Activated naive CD4-positive, alpha-beta T cell treated with anti-CD3 and anti-CD28 coated beads, Interleukin-2, amount 10 ng/mL, durations not matched to agents 7 days and 5 days (primary cell): ENCODE results near the gene INF2.

Experiments
- CTCF ChIA-PET: fragments of 350-600 bp; sonication (Branson Sonifier 250); formaldehyde crosslinking; loops from one replicate; lab custom pipeline; 2021; ENCODE audit warnings: antibody characterized with exemption; lab: Charles Lee
- DNase-seq: peaks from one replicate; pipeline ENCODE4 v3.0.0-alpha.2; 2020
- H3K27ac Mint-ChIP-seq: one replicate; pipeline ENCODE4 v1.8.0; 2021; ENCODE audit warnings: mild to moderate bottlenecking, moderate library complexity, mixed read lengths
- H3K27me3 Mint-ChIP-seq: one replicate; pipeline ENCODE4 v1.8.0; 2021; ENCODE audit warnings: mild to moderate bottlenecking, mixed read lengths
- H3K36me3 Mint-ChIP-seq: one replicate; pipeline ENCODE4 v1.8.0; 2021; ENCODE audit warnings: mixed read lengths
- H3K4me1 Mint-ChIP-seq: one replicate; pipeline ENCODE4 v1.8.0; 2021; ENCODE audit warnings: mixed read lengths
- H3K4me3 Mint-ChIP-seq: one replicate; pipeline ENCODE4 v1.8.0; 2021; ENCODE audit warnings: mild to moderate bottlenecking, moderate library complexity, mixed read lengths
- H3K9me3 Mint-ChIP-seq: one replicate; pipeline ENCODE4 v1.8.0; 2021; ENCODE audit warnings: mixed read lengths

Gene INF2

DNA sequence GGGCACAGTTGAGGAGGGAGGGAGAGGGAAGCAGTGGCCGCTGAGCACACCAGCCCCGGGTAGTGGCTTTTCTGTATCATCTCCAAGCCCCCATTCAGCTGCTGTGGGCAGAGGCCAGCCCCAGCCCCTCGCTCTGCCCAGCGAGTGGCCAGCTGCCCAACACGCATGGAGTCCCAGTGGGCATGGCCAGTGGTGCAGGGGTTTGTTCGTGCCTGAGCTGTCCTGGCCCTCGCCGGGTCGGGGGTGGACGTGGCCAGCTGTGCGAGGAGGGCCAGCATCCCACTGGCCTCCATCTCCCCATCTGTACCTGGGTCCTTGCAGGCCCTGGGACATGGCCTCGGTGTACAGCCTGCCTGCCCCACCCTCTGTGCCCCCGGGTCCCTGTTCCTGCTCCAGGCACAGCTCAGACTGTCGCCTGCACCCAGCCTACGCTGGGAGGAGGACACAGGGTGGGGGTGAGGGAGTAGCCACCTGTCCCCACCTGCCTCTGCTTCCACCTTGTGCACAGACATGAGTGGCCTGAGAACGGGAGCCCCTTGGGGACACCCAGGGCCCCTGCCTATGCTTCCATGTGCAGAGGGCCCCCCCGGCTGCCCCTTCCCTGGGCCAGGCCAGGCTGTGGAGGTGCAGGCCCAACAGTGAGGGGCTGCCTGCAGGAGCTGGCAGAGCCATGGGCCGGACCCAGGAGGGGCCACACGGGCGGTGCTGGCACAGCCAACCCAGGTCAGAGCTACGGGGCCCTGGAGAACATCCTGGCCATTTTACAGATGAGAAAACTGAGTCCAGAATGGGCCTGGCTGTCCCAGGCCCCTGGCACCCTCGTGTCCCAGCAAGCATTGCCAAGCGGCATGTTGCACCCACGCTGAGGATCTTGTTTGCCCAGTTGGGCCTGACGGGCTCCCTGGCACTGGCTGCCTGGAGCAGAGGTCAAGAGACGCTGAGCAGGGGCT is 4.3 kb downstream of the INF2 start:
- H3K9me3 Mint-ChIP-seq = no peaks in the 10 kb centered on the region

DNA sequence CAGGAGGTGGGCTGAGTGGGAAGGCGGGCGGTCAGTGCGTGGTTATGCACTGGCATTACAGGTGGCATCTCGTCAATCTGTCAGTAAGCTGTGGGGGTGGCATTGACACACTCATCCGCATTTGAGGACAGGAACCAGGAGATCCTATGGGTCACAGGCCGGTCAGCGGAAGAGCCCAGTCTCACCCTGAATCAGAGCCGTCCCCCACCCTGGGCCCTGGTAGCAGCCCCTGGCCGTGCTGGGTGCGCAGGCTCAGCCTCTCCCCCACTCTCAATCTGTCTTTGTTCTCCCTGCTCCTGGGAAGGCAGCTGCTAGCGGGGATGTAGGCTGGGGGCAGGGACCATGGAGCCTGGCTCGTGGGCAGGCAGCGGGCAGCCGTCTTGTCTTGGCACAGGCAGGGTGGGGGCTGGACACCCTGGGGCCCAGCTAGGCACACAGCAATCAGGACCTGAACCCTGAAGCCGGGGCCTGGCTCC is 5.1 kb downstream of the INF2 start:
- CTCF ChIA-PET = interaction anchor here (1.0 kb wide), 2 partner anchors 18 to 29 kb away, joined by 3 read pairs; no protein-coding TSS in a partner anchor
- no peaks in the 10 kb centered on the region for H3K9me3 Mint-ChIP-seq
- DNase-seq = no peak
- no peaks in the 10 kb centered on the region for H3K27me3 Mint-ChIP-seq
- H3K4me1 Mint-ChIP-seq = peaks cover 63% of the 10 kb centered on the region
- peak overlapping the region; percentile 68 for H3K4me3 Mint-ChIP-seq
- H3K36me3 Mint-ChIP-seq = peaks cover 26% of the 10 kb centered on the region
- H3K27ac Mint-ChIP-seq = peak overlapping the region; percentile 94

More for the DNA sequence above, 4.3 kb downstream of the INF2 start:
- H3K27ac Mint-ChIP-seq = peak overlapping the region; percentile 94
- H3K27me3 Mint-ChIP-seq = no peaks in the 10 kb centered on the region
- H3K36me3 Mint-ChIP-seq = peaks cover 26% of the 10 kb centered on the region
- peaks cover 64% of the 10 kb centered on the region for H3K4me1 Mint-ChIP-seq
- H3K4me3 Mint-ChIP-seq = peak overlapping the region; percentile 68
- CTCF ChIA-PET = interaction anchor here (1.0 kb wide), 2 partner anchors 19 to 28 kb away, joined by 3 read pairs; no protein-coding TSS in a partner anchor
- DNase-seq = no peak

DNA sequence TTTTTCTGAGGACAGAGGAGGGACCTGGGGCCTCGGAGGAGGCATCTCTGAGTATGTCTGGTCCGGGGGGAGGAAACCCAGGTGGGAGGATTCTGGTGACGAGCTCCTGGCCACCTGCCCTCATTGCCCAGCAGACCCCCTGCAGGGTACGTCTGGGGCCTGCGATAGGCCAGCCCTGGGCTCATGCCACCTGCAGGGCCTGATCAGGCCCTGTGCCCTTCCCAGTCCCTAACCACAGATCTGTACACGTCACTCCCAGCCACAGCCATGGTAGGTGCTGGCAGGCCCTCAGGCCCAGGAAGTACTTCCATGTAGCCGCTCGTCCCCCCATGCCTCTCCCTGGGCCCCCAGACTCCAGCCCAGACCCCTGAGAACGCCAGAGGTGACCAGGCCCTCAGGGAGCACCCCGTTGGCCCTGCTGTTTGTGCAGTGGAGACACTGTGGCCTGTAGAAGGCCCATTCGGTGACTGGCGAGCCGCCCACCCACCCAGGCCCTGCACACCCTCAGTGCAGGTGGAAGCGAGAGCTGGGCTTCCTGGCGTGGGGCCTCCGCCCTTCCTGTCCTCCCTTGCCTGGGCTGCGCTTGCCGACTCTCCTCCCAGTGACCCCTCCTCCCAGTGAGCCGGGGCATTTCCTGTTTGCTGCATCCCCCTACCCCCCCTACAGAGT is 5.7 kb downstream of the INF2 start:
- Mint-ChIP-seq H3K36me3 (peaks cover 26% of the 10 kb centered on the region), H3K9me3 (no peaks in the 10 kb centered on the region), H3K4me1 (peaks cover 63% of the 10 kb centered on the region), H3K27ac (peak overlapping the region; percentile 94), H3K4me3 (peak overlapping the region; percentile 68), H3K27me3 (no peaks in the 10 kb centered on the region)
- peak; percentile 80 for DNase-seq
- CTCF ChIA-PET = interaction anchor here (1.0 kb wide), 2 partner anchors 17 to 29 kb away, joined by 3 read pairs; no protein-coding TSS in a partner anchor

DNA sequence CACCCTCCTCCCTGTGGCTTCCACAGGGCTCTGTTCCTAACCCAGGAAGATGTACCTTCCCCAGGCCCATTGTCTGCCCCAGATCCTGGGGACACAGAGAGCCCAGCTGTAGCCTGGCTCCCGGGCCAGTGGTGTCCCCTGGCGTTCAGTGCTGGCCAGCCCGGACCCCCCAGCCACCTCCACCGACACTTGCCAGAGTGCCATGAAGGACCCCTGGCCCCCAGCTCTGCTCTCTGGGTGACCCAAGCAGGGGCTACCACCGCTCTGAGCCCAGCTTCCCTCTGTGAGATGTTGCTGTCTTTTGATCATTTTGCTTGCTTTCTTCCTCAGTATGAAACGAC is 6.2 kb downstream of the INF2 start:
- CTCF ChIA-PET = no interaction called here
- Mint-ChIP-seq H3K36me3 (peaks cover 25% of the 10 kb centered on the region), H3K9me3 (no peaks in the 10 kb centered on the region), H3K4me1 (peaks cover 62% of the 10 kb centered on the region), H3K27ac (peak overlapping the region; percentile 94), H3K27me3 (no peaks in the 10 kb centered on the region), H3K4me3 (peak overlapping the region; percentile 68)
- no peak for DNase-seq

DNA sequence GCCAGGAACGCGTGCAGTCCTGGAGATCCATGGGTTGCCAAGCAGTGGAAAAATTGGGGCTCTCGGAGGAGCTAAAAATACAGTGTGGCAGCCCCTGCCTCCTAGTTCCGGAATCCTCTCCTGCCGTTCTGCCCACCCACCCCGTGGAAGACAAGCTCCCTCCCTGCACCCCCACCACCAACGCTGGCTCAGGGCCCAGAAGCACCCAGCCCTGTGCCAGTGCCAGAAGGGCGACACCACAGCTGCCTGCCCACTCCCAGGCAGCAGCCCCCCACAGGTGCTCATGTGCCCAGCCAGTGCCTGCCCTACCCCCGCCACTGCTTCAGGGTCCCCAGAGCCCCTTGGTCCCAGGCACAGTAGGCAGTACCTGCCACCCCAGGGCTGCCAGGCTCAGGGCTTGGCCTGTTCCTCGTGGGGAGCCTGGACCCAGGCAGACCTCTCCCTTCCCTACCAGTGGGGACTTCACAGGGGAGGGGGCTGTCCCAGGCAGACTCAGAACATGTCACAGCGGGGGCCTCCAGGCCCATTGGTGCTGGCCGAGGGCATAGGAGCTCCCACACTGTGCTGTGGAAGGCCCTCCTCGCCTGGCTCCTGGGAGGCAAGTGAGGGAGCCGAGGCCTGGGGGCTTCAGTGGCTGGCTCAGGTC is 7.4 kb downstream of the INF2 start:
- Mint-ChIP-seq H3K4me3 (no peak overlapping the region), H3K4me1 (peaks cover 51% of the 10 kb centered on the region), H3K36me3 (peaks cover 19% of the 10 kb centered on the region), H3K27ac (peak overlapping the region; percentile 94), H3K27me3 (no peaks in the 10 kb centered on the region), H3K9me3 (no peaks in the 10 kb centered on the region)
- CTCF ChIA-PET = no interaction called here
- no peak for DNase-seq

DNA sequence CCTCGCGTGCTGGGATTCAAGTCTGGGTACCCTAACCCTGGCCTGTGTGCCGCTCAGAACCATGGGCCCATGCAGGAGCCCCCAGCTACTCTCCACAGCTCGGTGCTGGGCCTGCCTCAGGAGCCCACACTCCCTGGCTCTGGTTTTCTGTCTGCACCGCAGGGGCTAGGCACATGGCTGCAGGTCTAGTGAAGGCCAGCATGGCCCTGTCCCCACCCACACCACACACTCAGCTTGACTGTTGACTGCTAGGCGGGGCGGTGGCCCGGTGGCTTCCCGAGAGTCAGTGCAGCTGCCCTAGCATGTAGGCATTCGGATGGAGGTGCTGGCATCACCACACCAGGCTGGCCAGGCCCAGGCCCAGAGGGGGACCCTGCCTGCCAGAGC is 7.9 kb downstream of the INF2 start:
- Mint-ChIP-seq H3K27me3 (no peaks in the 10 kb centered on the region), H3K36me3 (peaks cover 19% of the 10 kb centered on the region), H3K4me3 (no peak overlapping the region), H3K27ac (peak overlapping the region; percentile 75), H3K9me3 (no peaks in the 10 kb centered on the region), H3K4me1 (peaks cover 46% of the 10 kb centered on the region)
- CTCF ChIA-PET = no interaction called here
- no peak for DNase-seq

DNA sequence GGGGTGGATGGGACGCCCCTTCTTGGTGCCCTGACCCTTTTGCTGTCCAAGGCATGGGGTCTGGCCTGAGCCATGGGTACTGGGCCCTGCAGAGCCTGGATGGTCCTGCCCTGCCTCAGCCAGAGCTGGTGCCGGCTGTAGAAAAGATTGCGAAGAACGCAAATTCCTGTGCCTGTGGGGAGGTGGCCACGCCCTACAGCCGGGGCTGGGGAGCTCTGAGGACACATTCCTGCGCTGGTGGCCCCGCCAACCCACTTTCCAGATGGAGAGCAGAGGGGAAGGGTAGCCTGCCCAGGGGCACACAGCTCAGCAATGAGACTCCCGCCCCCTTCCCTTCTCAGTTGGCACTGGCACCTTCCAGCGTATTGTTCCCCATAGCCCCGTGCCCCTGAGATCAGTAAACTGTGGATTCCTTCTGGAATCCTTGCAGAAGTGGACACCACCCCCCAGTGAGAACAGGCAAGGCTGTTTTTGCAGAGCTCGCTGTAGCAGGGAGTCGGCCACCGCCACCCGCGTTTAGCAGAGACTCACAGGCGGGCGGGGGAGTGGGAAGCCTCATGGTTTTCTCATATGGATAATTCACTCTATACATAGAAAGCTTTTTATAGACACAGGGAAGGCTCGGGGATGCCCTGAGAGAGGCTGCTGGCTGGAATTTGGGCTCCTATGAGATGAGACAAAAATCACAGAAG is 8.6 kb downstream of the INF2 start:
- Mint-ChIP-seq H3K4me1 (peaks cover 42% of the 10 kb centered on the region), H3K4me3 (no peak overlapping the region), H3K9me3 (no peaks in the 10 kb centered on the region), H3K36me3 (peaks cover 19% of the 10 kb centered on the region), H3K27me3 (no peaks in the 10 kb centered on the region), H3K27ac (no peak overlapping the region)
- CTCF ChIA-PET = no interaction called here
- no peak for DNase-seq

DNA sequence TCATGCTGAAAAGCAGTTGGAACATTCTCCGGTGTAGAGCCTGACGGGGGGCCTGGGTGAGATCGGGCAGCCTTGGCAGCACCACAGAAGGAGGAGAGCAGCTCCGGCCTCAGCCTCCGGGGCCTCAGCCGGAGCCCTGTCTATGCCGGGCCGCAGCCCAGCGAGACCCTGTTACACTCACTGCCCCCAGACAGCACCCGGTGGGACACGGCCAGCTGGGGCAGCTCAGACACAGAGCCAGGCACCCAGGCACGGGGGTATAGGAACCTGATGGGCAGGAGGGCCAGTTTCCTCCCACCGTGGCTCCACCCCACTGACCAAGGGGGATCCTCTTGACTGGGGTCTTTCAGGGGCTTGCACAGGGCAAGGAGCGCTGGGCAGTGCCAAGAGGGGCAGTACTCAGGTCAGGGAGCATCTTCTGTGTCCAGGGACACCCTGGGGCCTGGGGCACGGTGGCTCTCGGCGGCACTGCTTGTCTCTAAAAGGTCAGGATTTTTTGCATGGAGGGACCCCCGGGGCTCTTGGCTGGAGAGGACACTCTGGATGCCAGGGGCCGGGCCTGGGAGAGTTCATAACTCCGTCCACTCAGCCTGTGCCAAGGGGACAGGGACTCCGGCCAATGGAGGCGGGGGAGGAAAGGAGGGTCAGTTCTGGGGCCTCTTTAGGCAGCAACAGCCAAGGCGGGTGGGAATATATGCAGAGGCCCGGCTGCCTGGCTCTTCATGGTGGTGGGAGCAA is 9.4 kb downstream of the INF2 start:
- no peaks in the 10 kb centered on the region for H3K27me3 Mint-ChIP-seq
- H3K9me3 Mint-ChIP-seq = no peaks in the 10 kb centered on the region
- H3K4me1 Mint-ChIP-seq = peaks cover 36% of the 10 kb centered on the region
- CTCF ChIA-PET = no interaction called here
- H3K4me3 Mint-ChIP-seq = no peak overlapping the region
- H3K36me3 Mint-ChIP-seq = peaks cover 23% of the 10 kb centered on the region
- DNase-seq = no peak
- H3K27ac Mint-ChIP-seq = peak overlapping the region; percentile 37

DNA sequence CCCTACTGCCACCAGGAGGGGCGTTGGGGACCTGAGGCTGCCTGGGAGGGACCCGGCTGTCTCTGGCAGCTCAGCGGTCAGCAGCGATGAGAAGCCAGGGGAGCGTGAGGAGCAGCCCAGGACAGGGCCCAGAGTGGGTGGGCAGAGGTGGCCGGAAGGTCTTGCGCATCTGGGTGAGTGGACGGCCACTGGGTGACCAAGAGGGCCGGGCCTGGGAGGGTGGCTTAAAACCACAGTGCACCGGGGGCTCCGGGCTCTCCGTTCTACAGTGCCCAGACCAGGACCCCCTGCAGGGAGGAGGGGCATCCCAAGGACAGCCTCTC is 10.0 kb downstream of the INF2 start:
- Mint-ChIP-seq H3K36me3 (peaks cover 25% of the 10 kb centered on the region), H3K4me1 (peaks cover 30% of the 10 kb centered on the region), H3K4me3 (no peak overlapping the region), H3K27me3 (no peaks in the 10 kb centered on the region), H3K9me3 (no peaks in the 10 kb centered on the region), H3K27ac (no peak overlapping the region)
- no peak for DNase-seq
- CTCF ChIA-PET = no interaction called here

DNA sequence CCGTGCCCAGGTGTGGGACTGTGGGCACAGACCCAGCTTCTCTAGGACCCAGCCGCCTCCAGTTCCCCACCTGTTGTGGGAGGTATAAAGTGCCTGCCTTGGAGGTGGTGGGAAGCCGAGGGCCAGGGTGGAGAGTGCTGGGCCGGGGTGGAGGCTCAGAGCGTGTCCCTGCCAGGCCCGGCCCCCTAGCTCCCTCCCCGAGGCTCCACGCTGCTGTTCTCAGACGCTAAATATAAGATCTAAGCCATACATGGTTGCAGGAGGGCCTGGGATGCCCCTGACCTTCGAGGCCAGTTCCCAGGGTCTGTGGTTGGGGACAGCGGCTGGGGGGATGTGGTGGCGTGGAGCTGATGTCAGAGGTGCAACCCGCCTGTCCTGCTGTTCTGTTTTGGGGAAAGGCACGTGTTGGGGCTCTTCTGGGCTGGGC is 10.8 kb downstream of the INF2 start:
- no peaks in the 10 kb centered on the region for H3K27me3 Mint-ChIP-seq
- no peak overlapping the region for H3K4me3 Mint-ChIP-seq
- H3K9me3 Mint-ChIP-seq = no peaks in the 10 kb centered on the region
- no peak for DNase-seq
- no peak overlapping the region for H3K27ac Mint-ChIP-seq
- H3K4me1 Mint-ChIP-seq = peaks cover 22% of the 10 kb centered on the region
- CTCF ChIA-PET = no interaction called here
- H3K36me3 Mint-ChIP-seq = peaks cover 24% of the 10 kb centered on the region

DNA sequence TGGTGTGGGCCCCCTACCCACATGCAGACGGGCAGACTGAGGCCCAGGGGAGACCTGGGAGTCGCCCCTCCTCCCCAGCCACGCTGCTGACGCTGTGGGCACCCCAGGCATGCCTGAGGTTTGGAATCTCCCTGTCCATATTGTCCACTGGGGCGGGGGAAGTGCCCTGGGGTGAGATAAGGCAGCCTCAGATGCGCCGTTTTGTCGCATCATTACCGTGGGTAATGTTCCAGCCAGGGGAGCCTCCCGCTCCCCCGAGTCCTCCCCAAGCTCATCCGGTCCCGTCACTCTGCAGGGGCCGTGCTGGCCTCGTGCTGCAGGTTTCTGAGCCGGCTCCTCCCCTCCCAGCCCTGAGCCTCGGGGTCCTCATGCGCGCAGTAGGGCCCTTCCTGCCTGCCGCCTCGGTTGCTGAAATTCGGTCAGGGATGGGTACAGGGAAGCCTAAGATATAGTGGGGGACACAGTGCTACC is 11.4 kb downstream of the INF2 start:
- peaks cover 21% of the 10 kb centered on the region for H3K36me3 Mint-ChIP-seq
- no peaks in the 10 kb centered on the region for H3K9me3 Mint-ChIP-seq
- H3K27ac Mint-ChIP-seq = no peak overlapping the region
- CTCF ChIA-PET = no interaction called here
- DNase-seq = no peak
- no peaks in the 10 kb centered on the region for H3K27me3 Mint-ChIP-seq
- no peak overlapping the region for H3K4me3 Mint-ChIP-seq
- H3K4me1 Mint-ChIP-seq = peaks cover 16% of the 10 kb centered on the region

DNA sequence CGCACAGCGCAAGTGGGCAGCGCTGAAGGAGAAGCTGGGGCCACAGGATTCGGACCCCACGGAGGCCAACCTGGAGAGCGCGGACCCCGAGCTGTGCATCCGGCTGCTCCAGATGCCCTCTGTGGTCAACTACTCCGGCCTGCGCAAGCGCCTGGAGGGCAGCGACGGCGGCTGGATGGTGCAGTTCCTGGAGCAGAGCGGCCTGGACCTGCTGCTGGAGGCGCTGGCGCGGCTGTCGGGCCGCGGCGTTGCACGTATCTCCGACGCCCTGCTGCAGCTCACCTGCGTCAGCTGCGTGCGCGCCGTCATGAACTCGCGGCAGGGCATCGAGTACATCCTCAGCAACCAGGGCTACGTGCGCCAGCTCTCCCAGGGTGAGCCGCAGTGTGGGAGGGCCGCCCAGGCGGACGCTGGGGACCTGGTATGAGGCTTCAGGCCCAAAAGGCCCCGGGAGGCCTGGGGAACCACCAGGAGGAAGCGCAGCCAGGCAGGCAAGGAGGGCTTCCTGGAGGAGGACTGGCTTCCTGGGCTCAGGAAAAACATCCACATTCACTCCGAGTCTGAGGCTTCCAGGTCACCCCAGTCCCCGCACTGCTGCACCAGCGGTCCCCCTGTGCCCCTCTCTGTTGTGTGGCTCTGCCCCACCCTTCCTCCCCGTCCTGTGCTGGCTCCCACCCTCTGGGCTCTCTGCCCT is 12.1 kb downstream of the INF2 start:
- no peak overlapping the region for H3K4me3 Mint-ChIP-seq
- peaks cover 9% of the 10 kb centered on the region for H3K4me1 Mint-ChIP-seq
- H3K9me3 Mint-ChIP-seq = no peaks in the 10 kb centered on the region
- H3K36me3 Mint-ChIP-seq = peaks cover 18% of the 10 kb centered on the region
- DNase-seq = no peak
- H3K27me3 Mint-ChIP-seq = no peaks in the 10 kb centered on the region
- no peak overlapping the region for H3K27ac Mint-ChIP-seq
- CTCF ChIA-PET = no interaction called here

DNA sequence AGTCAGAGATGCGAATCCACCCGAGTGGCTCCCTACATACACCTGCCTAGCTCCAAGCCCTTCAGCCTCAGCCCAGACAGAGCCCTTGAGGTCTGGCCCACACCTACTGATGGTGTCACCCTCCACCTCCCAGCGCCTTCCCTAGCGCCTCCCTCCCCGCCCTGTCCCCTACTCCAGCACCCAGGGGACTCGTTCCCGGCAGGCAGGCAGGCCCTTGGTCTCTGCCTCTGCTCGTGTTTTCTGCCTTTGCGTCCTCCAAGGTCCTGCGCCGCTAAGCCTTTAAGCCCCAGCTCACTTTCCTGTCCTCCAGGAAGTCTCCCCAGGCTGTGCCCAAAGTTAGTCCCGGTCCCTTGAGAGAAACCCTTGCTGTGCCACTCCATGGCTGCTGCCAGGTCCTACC is 12.7 kb downstream of the INF2 start:
- CTCF ChIA-PET = no interaction called here
- Mint-ChIP-seq H3K4me3 (no peak overlapping the region), H3K9me3 (no peaks in the 10 kb centered on the region), H3K27ac (peak overlapping the region; percentile 9), H3K36me3 (peaks cover 18% of the 10 kb centered on the region), H3K27me3 (no peaks in the 10 kb centered on the region), H3K4me1 (peaks cover 8% of the 10 kb centered on the region)
- no peak for DNase-seq
